GM12892 (cell line): Measurements from ENCODE around the gene GAS1.

Experiments used
- POLR2A ChIP-seq: IDR thresholded peaks from 2 replicates; pipeline ENCODE4 v1.6.1; 2011; ENCODE audit warnings: low read depth, low read length, control low read depth
- POLR2AphosphoS5 ChIP-seq: IDR thresholded peaks from 2 replicates; pipeline ENCODE4 v1.6.1; 2011; ENCODE audit warnings: low read depth, low read length, control low read depth
- TAF1 ChIP-seq: IDR thresholded peaks from 2 replicates; pipeline ENCODE4 v1.6.1; 2011; ENCODE audit warnings: low read depth, mild to moderate bottlenecking, control low read depth, low read length, borderline replicate concordance

DNA sequence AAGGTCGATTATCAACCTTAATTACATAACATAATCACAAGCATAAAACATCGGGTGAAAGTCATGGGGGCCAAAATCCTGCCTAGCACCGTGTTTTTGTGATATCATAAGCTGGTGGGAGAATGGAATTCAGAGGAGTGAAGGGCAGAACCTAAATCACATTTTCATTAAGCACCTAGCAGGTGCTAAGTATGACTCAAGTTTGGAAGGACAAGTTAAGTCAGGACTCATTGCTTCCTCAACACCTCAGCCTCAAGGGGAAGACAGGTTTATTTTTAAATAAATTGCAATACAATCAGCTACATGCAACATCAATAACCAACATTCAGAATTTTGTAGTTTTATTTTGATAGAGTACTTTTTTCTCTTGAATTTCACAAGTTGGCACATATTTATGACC, 33.5 kb upstream of the GAS1 start:
- TF ChIP-seq POLR2A (no peak), POLR2AphosphoS5 (no peak), TAF1 (no peak)
